Effector CD4-positive, alpha-beta T cell (primary cell): Measurements from ENCODE around the gene YWHAB.
"Not testable (repeated sequence)": the region's sequence is repeated elsewhere in the genome, so short reads cannot be mapped to it uniquely, and the experiment has no call there.

Source experiments
- DNase-seq: peaks from one replicate; pipeline ENCODE4 v3.0.0-alpha.2; 2020

YWHAB gene

GRCh38 chr20:44869471-44869870, 16.0 kb upstream of the YWHAB start:
- no peak for DNase-seq

- DNase-seq = not testable (repeated sequence)
These were observed 3.1 kb upstream of the YWHAB start for GRCh38 chr20:44882360-44882759.

- DNase-seq = no peak
These were observed 2.1 kb upstream of the YWHAB start for GRCh38 chr20:44883214-44883902.

GRCh38 chr20:44884907-44885391, 556 bp upstream of the YWHAB start:
- no peak for DNase-seq

GRCh38 chr20:44886266-44886651, 754 bp downstream of the YWHAB start:
- no peak for DNase-seq

GRCh38 chr20:44886828-44887227, 1.3 kb downstream of the YWHAB start:
- no peak for DNase-seq

GRCh38 chr20:44887466-44887865, 2.0 kb downstream of the YWHAB start:
- DNase-seq = no peak

- no peak for DNase-seq
These were observed 3.0 kb downstream of the YWHAB start for GRCh38 chr20:44888226-44889103.

GRCh38 chr20:44891826-44892225, 6.3 kb downstream of the YWHAB start:
- no peak for DNase-seq

- DNase-seq = no peak
These were observed 9.5 kb downstream of the YWHAB start for GRCh38 chr20:44894959-44895358.

GRCh38 chr20:44896583-44896982, 11.1 kb downstream of the YWHAB start:
- no peak for DNase-seq

- DNase-seq = no peak
These were observed 11.6 kb downstream of the YWHAB start for GRCh38 chr20:44897133-44897532.

GRCh38 chr20:44900231-44900854, 14.8 kb downstream of the YWHAB start:
- DNase-seq = no peak

- DNase-seq = no peak
These were observed 16.5 kb downstream of the YWHAB start for GRCh38 chr20:44901974-44902373.

GRCh38 chr20:44904377-44904776, 18.9 kb downstream of the YWHAB start:
- DNase-seq = no peak

- DNase-seq = no peak
These were observed 23.7 kb downstream of the YWHAB start for GRCh38 chr20:44908987-44909871.

- DNase-seq = peak; percentile 75
These were observed 24.6 kb downstream of the YWHAB start, which contains the start of gene PABPC1L for GRCh38 chr20:44909872-44910689. Gene PABPC1L, plus strand, starts transcription at chr20:44910060. Its CDS starts 84 bp downstream, at chr20:44910144.

GRCh38 chr20:44910690-44911262, 25.3 kb downstream of the YWHAB start:
- no peak for DNase-seq

GRCh38 chr20:44911264-44911921, 25.9 kb downstream of the YWHAB start:
- DNase-seq = no peak

GRCh38 chr20:44912189-44912588, 26.7 kb downstream of the YWHAB start:
- no peak for DNase-seq

GRCh38 chr20:44914924-44915323, 29.4 kb downstream of the YWHAB start:
- DNase-seq = no peak
